HepG2 (cell line): ENCODE data around the gene CPE. TPM values are rescaled to one million over a fixed set of nuclear protein-coding genes. Genes with fewer than 3 reads are reported as not detected.
A peak's percentile ranks its signal among the peaks of the same experiment; 100 is the strongest.

Source experiments
- CENPX ChIP-seq: sonication (generic); formaldehyde crosslinking; IDR thresholded peaks from 2 replicates; pipeline ENCODE4 v1.9.0; 2021; ENCODE audit warnings: mild to moderate bottlenecking, missing genetic modification reagents, moderate library complexity
- DPF2 ChIP-seq: sonication (generic); formaldehyde crosslinking; IDR thresholded peaks from 2 replicates; pipeline ENCODE4 v1.4.0; 2020; ENCODE audit warnings: mild to moderate bottlenecking, low read depth, missing genetic modification reagents, borderline replicate concordance
- FOSL1 ChIP-seq: sonication (generic); formaldehyde crosslinking; IDR thresholded peaks from 2 replicates; pipeline ENCODE4 v1.9.0; 2021; ENCODE audit warnings: missing genetic modification reagents, borderline replicate concordance
- NR2F1 ChIP-seq, 2 experiments: fragments of 450-650 bp in 1 of 2; formaldehyde crosslinking in 1 of 2; IDR thresholded peaks; 2 replicates each; pipeline versions ENCODE4 v1.5.0 to v1.6.1; 2016 to 2020; ENCODE audit warnings: mild to moderate bottlenecking in 1 of 2, missing compliant biosample characterization in 1 of 2, missing genetic modification reagents in 1 of 2, moderate library complexity in 1 of 2
- ZIK1 ChIP-seq: sonication (generic); formaldehyde crosslinking; IDR thresholded peaks from 2 replicates; pipeline ENCODE4 v1.5.0; 2020; ENCODE audit warnings: mild to moderate bottlenecking, low read depth, missing genetic modification reagents, borderline replicate concordance
- ZKSCAN5 ChIP-seq: sonication (generic); formaldehyde crosslinking; IDR thresholded peaks from 2 replicates; pipeline ENCODE4 v1.5.1; 2020; ENCODE audit warnings: mild to moderate bottlenecking, missing genetic modification reagents
- ZNF839 ChIP-seq: sonication (generic); formaldehyde crosslinking; IDR thresholded peaks from 2 replicates; pipeline ENCODE4 v1.4.0; 2020; ENCODE audit warnings: missing genetic modification reagents, mild to moderate bottlenecking, borderline replicate concordance
- polyA plus RNA-seq, 8 experiments: library from polyadenylated mRNA; depleted of rRNA in 3 of 8; stranded (reverse) in 7 of 8; unstranded in 1 of 8; fragments of >200 nt; fragmentation: Illumina TruSeq in 4 of 8; extraction: Trizol in 4 of 8; gene quantifications; 2 replicates each; pipeline versions ENCODE4 v1.2.1 to v1.2.3, GENCODE V29; 2011 to 2016; ENCODE audit warnings: low read depth in 4 of 8, missing spikeins in 1 of 8, mixed read lengths in 1 of 8; ENCODE audit not compliant: insufficient read depth in 1 of 8
- total RNA-seq, 5 experiments: library from RNA; depleted of rRNA; stranded (reverse); fragments of >200 nt; fragmentation: Illumina TruSeq; extraction: Trizol; gene quantifications; 2 replicates each; pipeline ENCODE4 v1.2.3, GENCODE V29; 2016; ENCODE audit warnings: low read depth in 1 of 5
- TF ChIP-seq, protein P1 (sequence below): sonication (generic); formaldehyde crosslinking; IDR thresholded peaks from 2 replicates; pipeline ENCODE4 v1.4.0; 2020; ENCODE audit warnings: missing genetic modification reagents, mild to moderate bottlenecking, borderline replicate concordance
- TF ChIP-seq, protein P2 (sequence below): sonication (generic); formaldehyde crosslinking; IDR thresholded peaks from 2 replicates; pipeline ENCODE4 v1.5.1; 2020; ENCODE audit warnings: mild to moderate bottlenecking, missing genetic modification reagents, moderate library complexity
- TF ChIP-seq, protein P3 (sequence below): sonication (generic); formaldehyde crosslinking; conservative IDR thresholded peaks from 2 replicates; pipeline ENCODE4 v1.4.0; 2020; ENCODE audit warnings: missing genetic modification reagents
- TF ChIP-seq, protein P4 (sequence below): sonication (generic); formaldehyde crosslinking; IDR thresholded peaks from 2 replicates; pipeline ENCODE4 v1.9.0; 2021; ENCODE audit warnings: missing genetic modification reagents, borderline replicate concordance
- TF ChIP-seq, protein P5 (sequence below): sonication (generic); formaldehyde crosslinking; IDR thresholded peaks from 2 replicates; pipeline ENCODE4 v1.4.0; 2020; ENCODE audit warnings: missing genetic modification reagents, mild to moderate bottlenecking, borderline replicate concordance

CPE gene
- total and polyA plus RNA-seq, 2 of the 13 experiments (the other 11 are each of a cell fraction or from before 2014, with no cell fraction given): 268 to 852 TPM

DNA sequence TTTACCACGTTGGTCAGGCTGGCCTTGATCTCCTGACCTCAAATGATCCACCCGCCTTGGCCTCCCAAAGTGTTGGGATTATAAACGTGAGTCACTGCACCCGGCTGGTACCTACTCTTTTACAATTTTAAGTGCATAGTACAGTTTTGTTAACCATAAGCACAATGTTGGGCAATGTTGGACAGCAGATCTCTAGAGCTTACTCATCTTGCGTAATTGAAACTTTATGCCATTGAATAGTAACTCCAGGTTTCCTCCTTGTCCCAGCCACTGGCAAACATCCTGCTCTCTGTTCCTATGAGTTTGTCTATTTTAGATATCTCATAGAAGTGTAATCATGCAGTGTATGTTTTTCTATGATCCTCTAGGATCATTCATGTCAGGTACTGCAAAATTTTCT is 9.3 kb upstream of the CPE start (continued):
- TF ChIP-seq ZKSCAN5 (CRISPR knock-in tag): no peak
- no peak for TF ChIP-seq ZNF839
- TF ChIP-seq, protein P1, sequence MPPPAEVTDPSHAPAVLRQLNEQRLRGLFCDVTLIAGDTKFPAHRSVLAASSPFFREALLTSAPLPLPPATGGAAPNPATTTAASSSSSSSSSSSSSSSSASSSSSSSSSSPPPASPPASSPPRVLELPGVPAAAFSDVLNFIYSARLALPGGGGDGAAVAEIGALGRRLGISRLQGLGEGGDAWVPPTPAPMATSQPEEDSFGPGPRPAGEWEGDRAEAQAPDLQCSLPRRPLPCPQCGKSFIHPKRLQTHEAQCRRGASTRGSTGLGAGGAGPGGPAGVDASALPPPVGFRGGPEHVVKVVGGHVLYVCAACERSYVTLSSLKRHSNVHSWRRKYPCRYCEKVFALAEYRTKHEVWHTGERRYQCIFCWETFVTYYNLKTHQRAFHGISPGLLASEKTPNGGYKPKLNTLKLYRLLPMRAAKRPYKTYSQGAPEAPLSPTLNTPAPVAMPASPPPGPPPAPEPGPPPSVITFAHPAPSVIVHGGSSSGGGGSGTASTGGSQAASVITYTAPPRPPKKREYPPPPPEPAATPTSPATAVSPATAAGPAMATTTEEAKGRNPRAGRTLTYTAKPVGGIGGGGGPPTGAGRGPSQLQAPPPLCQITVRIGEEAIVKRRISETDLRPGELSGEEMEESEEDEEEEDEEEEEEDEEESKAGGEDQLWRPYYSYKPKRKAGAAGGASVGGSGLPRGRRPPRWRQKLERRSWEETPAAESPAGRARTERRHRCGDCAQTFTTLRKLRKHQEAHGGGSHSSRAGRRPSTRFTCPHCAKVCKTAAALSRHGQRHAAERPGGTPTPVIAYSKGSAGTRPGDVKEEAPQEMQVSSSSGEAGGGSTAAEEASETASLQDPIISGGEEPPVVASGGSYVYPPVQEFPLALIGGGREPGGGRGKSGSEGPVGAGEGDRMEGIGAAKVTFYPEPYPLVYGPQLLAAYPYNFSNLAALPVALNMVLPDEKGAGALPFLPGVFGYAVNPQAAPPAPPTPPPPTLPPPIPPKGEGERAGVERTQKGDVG (CRISPR knock-in tag): no peak
- no peak for TF ChIP-seq ZIK1
- TF ChIP-seq, protein P2, sequence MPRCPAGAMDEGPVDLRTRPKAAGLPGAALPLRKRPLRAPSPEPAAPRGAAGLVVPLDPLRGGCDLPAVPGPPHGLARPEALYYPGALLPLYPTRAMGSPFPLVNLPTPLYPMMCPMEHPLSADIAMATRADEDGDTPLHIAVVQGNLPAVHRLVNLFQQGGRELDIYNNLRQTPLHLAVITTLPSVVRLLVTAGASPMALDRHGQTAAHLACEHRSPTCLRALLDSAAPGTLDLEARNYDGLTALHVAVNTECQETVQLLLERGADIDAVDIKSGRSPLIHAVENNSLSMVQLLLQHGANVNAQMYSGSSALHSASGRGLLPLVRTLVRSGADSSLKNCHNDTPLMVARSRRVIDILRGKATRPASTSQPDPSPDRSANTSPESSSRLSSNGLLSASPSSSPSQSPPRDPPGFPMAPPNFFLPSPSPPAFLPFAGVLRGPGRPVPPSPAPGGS (CRISPR knock-in tag): 0 out of 2 replicates have a peak, but pooled peaks have one; percentile 27
- TF ChIP-seq, protein P3, sequence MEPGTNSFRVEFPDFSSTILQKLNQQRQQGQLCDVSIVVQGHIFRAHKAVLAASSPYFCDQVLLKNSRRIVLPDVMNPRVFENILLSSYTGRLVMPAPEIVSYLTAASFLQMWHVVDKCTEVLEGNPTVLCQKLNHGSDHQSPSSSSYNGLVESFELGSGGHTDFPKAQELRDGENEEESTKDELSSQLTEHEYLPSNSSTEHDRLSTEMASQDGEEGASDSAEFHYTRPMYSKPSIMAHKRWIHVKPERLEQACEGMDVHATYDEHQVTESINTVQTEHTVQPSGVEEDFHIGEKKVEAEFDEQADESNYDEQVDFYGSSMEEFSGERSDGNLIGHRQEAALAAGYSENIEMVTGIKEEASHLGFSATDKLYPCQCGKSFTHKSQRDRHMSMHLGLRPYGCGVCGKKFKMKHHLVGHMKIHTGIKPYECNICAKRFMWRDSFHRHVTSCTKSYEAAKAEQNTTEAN (CRISPR knock-in tag): peak; percentile 48; the same call in 1 of the 2 replicates
- TF ChIP-seq, protein P4, sequence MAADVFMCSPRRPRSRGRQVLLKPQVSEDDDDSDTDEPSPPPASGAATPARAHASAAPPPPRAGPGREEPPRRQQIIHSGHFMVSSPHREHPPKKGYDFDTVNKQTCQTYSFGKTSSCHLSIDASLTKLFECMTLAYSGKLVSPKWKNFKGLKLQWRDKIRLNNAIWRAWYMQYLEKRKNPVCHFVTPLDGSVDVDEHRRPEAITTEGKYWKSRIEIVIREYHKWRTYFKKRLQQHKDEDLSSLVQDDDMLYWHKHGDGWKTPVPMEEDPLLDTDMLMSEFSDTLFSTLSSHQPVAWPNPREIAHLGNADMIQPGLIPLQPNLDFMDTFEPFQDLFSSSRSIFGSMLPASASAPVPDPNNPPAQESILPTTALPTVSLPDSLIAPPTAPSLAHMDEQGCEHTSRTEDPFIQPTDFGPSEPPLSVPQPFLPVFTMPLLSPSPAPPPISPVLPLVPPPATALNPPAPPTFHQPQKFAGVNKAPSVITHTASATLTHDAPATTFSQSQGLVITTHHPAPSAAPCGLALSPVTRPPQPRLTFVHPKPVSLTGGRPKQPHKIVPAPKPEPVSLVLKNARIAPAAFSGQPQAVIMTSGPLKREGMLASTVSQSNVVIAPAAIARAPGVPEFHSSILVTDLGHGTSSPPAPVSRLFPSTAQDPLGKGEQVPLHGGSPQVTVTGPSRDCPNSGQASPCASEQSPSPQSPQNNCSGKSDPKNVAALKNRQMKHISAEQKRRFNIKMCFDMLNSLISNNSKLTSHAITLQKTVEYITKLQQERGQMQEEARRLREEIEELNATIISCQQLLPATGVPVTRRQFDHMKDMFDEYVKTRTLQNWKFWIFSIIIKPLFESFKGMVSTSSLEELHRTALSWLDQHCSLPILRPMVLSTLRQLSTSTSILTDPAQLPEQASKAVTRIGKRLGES (CRISPR knock-in tag): no peak
- TF ChIP-seq NR2F1 (CRISPR knock-in tag; IDR thresholded peaks at IDR 0.05): peak; percentile 86 to 98
- TF ChIP-seq CENPX (CRISPR knock-in tag): no peak
- TF ChIP-seq, protein P5, sequence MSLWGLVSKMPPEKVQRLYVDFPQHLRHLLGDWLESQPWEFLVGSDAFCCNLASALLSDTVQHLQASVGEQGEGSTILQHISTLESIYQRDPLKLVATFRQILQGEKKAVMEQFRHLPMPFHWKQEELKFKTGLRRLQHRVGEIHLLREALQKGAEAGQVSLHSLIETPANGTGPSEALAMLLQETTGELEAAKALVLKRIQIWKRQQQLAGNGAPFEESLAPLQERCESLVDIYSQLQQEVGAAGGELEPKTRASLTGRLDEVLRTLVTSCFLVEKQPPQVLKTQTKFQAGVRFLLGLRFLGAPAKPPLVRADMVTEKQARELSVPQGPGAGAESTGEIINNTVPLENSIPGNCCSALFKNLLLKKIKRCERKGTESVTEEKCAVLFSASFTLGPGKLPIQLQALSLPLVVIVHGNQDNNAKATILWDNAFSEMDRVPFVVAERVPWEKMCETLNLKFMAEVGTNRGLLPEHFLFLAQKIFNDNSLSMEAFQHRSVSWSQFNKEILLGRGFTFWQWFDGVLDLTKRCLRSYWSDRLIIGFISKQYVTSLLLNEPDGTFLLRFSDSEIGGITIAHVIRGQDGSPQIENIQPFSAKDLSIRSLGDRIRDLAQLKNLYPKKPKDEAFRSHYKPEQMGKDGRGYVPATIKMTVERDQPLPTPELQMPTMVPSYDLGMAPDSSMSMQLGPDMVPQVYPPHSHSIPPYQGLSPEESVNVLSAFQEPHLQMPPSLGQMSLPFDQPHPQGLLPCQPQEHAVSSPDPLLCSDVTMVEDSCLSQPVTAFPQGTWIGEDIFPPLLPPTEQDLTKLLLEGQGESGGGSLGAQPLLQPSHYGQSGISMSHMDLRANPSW (CRISPR knock-in tag): no peak
- TF ChIP-seq FOSL1 (CRISPR knock-in tag): peak; percentile 87
- TF ChIP-seq DPF2 (CRISPR knock-in tag): peak; percentile 95
